A673 (cell line): Measurements from ENCODE around the gene ZNF579. TPM values are rescaled to one million over a fixed set of nuclear protein-coding genes. Genes with fewer than 3 reads are reported as not detected.

Experiments used
- BruUV-seq: library from RNA; stranded (reverse); fragments of 400-500 nt; replicated peaks from 2 replicates; lab custom pipeline; 2021; lab: Mats Ljungman, UMichigan
- CTCF ChIA-PET: fragments of 300-600 bp; sonication (Branson Sonifier 250); formaldehyde crosslinking; loops from one replicate; lab custom pipeline; 2022; ENCODE audit warnings: antibody characterized with exemption; lab: Charles Lee
- POLR2A ChIA-PET: fragments of 300-600 bp; sonication (Branson Sonifier 250); formaldehyde crosslinking; loops from one replicate; lab custom pipeline; 2022; ENCODE audit warnings: antibody characterized with exemption; ENCODE audit not compliant: low non-redundant PET; lab: Charles Lee
- DNase-seq: peaks from one replicate; pipeline ENCODE4 v3.0.0-alpha.2; 2015; ENCODE audit warnings: low spot score
- H3K27ac ChIP-seq: fragments of 200-600 bp; sonication (generic); 2 replicates; pipeline ENCODE4 v1.5.1; 2016; ENCODE audit warnings: mixed run types, low read depth, mild to moderate bottlenecking, mixed read lengths, antibody characterized with exemption, low read length; ENCODE audit not compliant: poor library complexity, severe bottlenecking
- H3K27me3 ChIP-seq: fragments of 200-600 bp; sonication (generic); replicated peaks from 2 replicates; pipeline ENCODE4 v1.6.1; 2017; ENCODE audit warnings: mixed run types, low read depth, mild to moderate bottlenecking, mixed read lengths, antibody characterized with exemption, low read length; ENCODE audit not compliant: insufficient read depth, poor library complexity
- H3K36me3 ChIP-seq: fragments of 200-600 bp; sonication (generic); 2 replicates; pipeline ENCODE4 v1.6.1; 2016; ENCODE audit warnings: mixed run types, mild to moderate bottlenecking, mixed read lengths, antibody characterized with exemption, low read length; ENCODE audit not compliant: insufficient read depth, poor library complexity, severe bottlenecking
- H3K4me1 ChIP-seq: fragments of 200-600 bp; sonication (generic); 2 replicates; pipeline ENCODE4 v1.6.1; 2017; ENCODE audit warnings: mixed run types, mild to moderate bottlenecking, mixed read lengths, antibody characterized with exemption, low read length; ENCODE audit not compliant: insufficient read depth, poor library complexity, severe bottlenecking
- H3K4me3 ChIP-seq: fragments of 200-600 bp; sonication (generic); 2 replicates; pipeline ENCODE4 v1.5.1; 2016; ENCODE audit warnings: low read depth, mixed run types, mild to moderate bottlenecking, mixed read lengths, low read length; ENCODE audit not compliant: poor library complexity, severe bottlenecking
- H3K9me3 ChIP-seq: fragments of 200-600 bp; sonication (generic); 2 replicates; pipeline ENCODE4 v1.6.1; 2016; ENCODE audit warnings: mixed run types, low read depth, mild to moderate bottlenecking, mixed read lengths, antibody characterized with exemption, low read length; ENCODE audit not compliant: poor library complexity, severe bottlenecking
- CTCF ChIP-seq: fragments of 300-800, 200-600 bp; sonication (generic); conservative IDR thresholded peaks from 2 replicates; pipeline ENCODE4 v1.5.1; 2017; ENCODE audit warnings: low read depth, mild to moderate bottlenecking, antibody characterized with exemption, low read length, moderate library complexity, mixed read lengths
- EZH2 ChIP-seq: fragments of 200-600 bp; sonication (generic); IDR thresholded peaks from 2 replicates; pipeline ENCODE4 v1.6.1; 2017; ENCODE audit warnings: borderline replicate concordance, low read depth, mild to moderate bottlenecking, mixed read lengths, antibody characterized with exemption, low read length; ENCODE audit not compliant: poor library complexity, severe bottlenecking
- intact Hi-C: fragments of 100-400 bp; cut with micrococcal nuclease; formaldehyde crosslinking; loops from one replicate; pipeline ENCODE4 v1.10.0; 2022; ENCODE audit not compliant: unreplicated experiment
- total RNA-seq: library from RNA; stranded (reverse); gene quantifications from 2 replicates; pipeline ENCODE4 v1.2.3, GENCODE V29; 2021

Gene ZNF579
- total RNA-seq, 1 experiment from 2014 or later = 27.5 TPM

GRCh38 chr19:55544014-55544413 is 36.6 kb downstream of the ZNF579 start:
- H3K4me1 ChIP-seq = no peaks in the 10 kb centered on the region
- no TSS peak for BruUV-seq
- no peaks in the 10 kb centered on the region for H3K36me3 ChIP-seq
- intact Hi-C loops = no loop called here
- H3K27me3 ChIP-seq = no peaks in the 10 kb centered on the region
- no peak for DNase-seq
- ChIA-PET CTCF (no interaction called here), POLR2A (no interaction called here)
- TF ChIP-seq CTCF = no peak
- no peak for TF ChIP-seq EZH2
- no peak overlapping the region for H3K4me3 ChIP-seq
- H3K27ac ChIP-seq = no peak overlapping the region
- no peaks in the 10 kb centered on the region for H3K9me3 ChIP-seq

- no peaks in the 10 kb centered on the region for H3K27me3 ChIP-seq
- intact Hi-C loops = no loop called here
- no TSS peak for BruUV-seq
- no peaks in the 10 kb centered on the region for H3K36me3 ChIP-seq
- ChIA-PET CTCF (no interaction called here), POLR2A (no interaction called here)
- no peaks in the 10 kb centered on the region for H3K4me1 ChIP-seq
- H3K9me3 ChIP-seq = no peaks in the 10 kb centered on the region
- no peak overlapping the region for H3K27ac ChIP-seq
- H3K4me3 ChIP-seq = no peak overlapping the region
- DNase-seq = no peak
- no peak for TF ChIP-seq CTCF
- TF ChIP-seq EZH2 = no peak
These were observed 37.1 kb downstream of the ZNF579 start for GRCh38 chr19:55543567-55543966.

- H3K27me3 ChIP-seq = no peaks in the 10 kb centered on the region
- POLR2A ChIA-PET = no interaction called here
These were observed 38.3 kb downstream of the ZNF579 start for GRCh38 chr19:55542292-55542855.

More at GRCh38 chr19:55542292-55542855, 38.3 kb downstream of the ZNF579 start:
- TF ChIP-seq EZH2 = no peak
- no peak for TF ChIP-seq CTCF
- no TSS peak for BruUV-seq
- H3K27ac ChIP-seq = no peak overlapping the region
- no peaks in the 10 kb centered on the region for H3K36me3 ChIP-seq
- CTCF ChIA-PET = no interaction called here
- no peaks in the 10 kb centered on the region for H3K4me1 ChIP-seq
- H3K9me3 ChIP-seq = no peaks in the 10 kb centered on the region
- H3K4me3 ChIP-seq = no peak overlapping the region
- intact Hi-C loops = no loop called here
- no peak for DNase-seq
